Measurements from ENCODE around the gene SLC25A18.

SLC25A18 gene

GRCh38 chr22:17570851-17571631 is 7.7 kb downstream of the SLC25A18 start:
- DNase-seq (ENCODE audit: low spot score), result no peak

- DNase-seq (ENCODE audit: low spot score), result no peak
Observed at GRCh38 chr22:17575151-17575550, 11.9 kb downstream of the SLC25A18 start.

- DNase-seq (ENCODE audit: low spot score), result no peak
Observed at GRCh38 chr22:17575681-17576080, 12.4 kb downstream of the SLC25A18 start.

GRCh38 chr22:17576470-17576869 is 13.2 kb downstream of the SLC25A18 start:
- peak; percentile 44 for DNase-seq (ENCODE audit: low spot score)

- DNase-seq (ENCODE audit: low spot score), result peak; percentile 65
Observed at GRCh38 chr22:17578136-17578754, 14.9 kb downstream of the SLC25A18 start.

- no peak for DNase-seq (ENCODE audit: low spot score)
Observed at GRCh38 chr22:17579535-17579981, 16.3 kb downstream of the SLC25A18 start.

- no peak for DNase-seq (ENCODE audit: low spot score)
Observed at GRCh38 chr22:17580441-17581031, 17.2 kb downstream of the SLC25A18 start.

GRCh38 chr22:17581056-17581455 is 17.8 kb downstream of the SLC25A18 start:
- no peak for DNase-seq (ENCODE audit: low spot score)

GRCh38 chr22:17581631-17582030 is 18.3 kb downstream of the SLC25A18 start:
- DNase-seq (ENCODE audit: low spot score), result no peak

GRCh38 chr22:17583151-17583550 is 19.9 kb downstream of the SLC25A18 start:
- no peak for DNase-seq (ENCODE audit: low spot score)

- DNase-seq (ENCODE audit: low spot score), result no peak
Observed at GRCh38 chr22:17586831-17587440, 23.6 kb downstream of the SLC25A18 start.

GRCh38 chr22:17587629-17588028 is 24.3 kb downstream of the SLC25A18 start:
- DNase-seq (ENCODE audit: low spot score), result no peak

GRCh38 chr22:17588606-17589005 is 25.3 kb downstream of the SLC25A18 start:
- DNase-seq (ENCODE audit: low spot score), result no peak

GRCh38 chr22:17589810-17590375 is 26.6 kb downstream of the SLC25A18 start:
- DNase-seq (ENCODE audit: low spot score), result no peak

- no peak for DNase-seq (ENCODE audit: low spot score)
Observed at GRCh38 chr22:17590586-17590985, 27.3 kb downstream of the SLC25A18 start.

GRCh38 chr22:17592201-17592600 is 28.9 kb downstream of the SLC25A18 start:
- DNase-seq (ENCODE audit: low spot score), result no peak

GRCh38 chr22:17596226-17596625 is 32.9 kb downstream of the SLC25A18 start:
- no peak for DNase-seq (ENCODE audit: low spot score)

GRCh38 chr22:17597217-17597616 is 33.9 kb downstream of the SLC25A18 start:
- DNase-seq (ENCODE audit: low spot score), result no peak

- DNase-seq (ENCODE audit: low spot score), result no peak
Observed at GRCh38 chr22:17598318-17598717, 35.0 kb downstream of the SLC25A18 start.

- no peak for DNase-seq (ENCODE audit: low spot score)
Observed at GRCh38 chr22:17601031-17601430, 37.7 kb downstream of the SLC25A18 start.

GRCh38 chr22:17603668-17604067 is 40.4 kb downstream of the SLC25A18 start:
- DNase-seq (ENCODE audit: low spot score), result no peak

- DNase-seq (ENCODE audit: low spot score), result no peak
Observed at GRCh38 chr22:17606496-17606895, 43.2 kb downstream of the SLC25A18 start.

All from COLO829 (cell line).